ENCODE data around the gene SEBOX.

The SEBOX gene

GRCh38 chr17:28327031-28327607, 37.9 kb downstream of the SEBOX start:
- TF ChIP-seq SIN3A (IDR thresholded peaks at IDR 0.05; ENCODE audit: borderline replicate concordance, insufficient read depth, low read length) (no peak), REST (IDR thresholded peaks at IDR 0.05; ENCODE audit: insufficient read depth in 1 of 2, low read depth in 2 of 2, low read length in 2 of 2) (no peak), TAF1 (IDR thresholded peaks at IDR 0.05; ENCODE audit: borderline replicate concordance, insufficient read depth, low read length) (no peak), POLR2AphosphoS5 (IDR thresholded peaks at IDR 0.05; ENCODE audit: low read depth, low read length) (no peak), FOXP2 (optimal IDR thresholded peaks at IDR 0.05; ENCODE audit: borderline replicate concordance, extremely low read depth, extremely low read length, insufficient read depth) (no peak)

- TF ChIP-seq TAF1 (IDR thresholded peaks at IDR 0.05; ENCODE audit: borderline replicate concordance, insufficient read depth, low read length) (no peak), POLR2AphosphoS5 (IDR thresholded peaks at IDR 0.05; ENCODE audit: low read depth, low read length) (no peak), REST (IDR thresholded peaks at IDR 0.05; ENCODE audit: insufficient read depth in 1 of 2, low read depth in 2 of 2, low read length in 2 of 2) (no peak), FOXP2 (optimal IDR thresholded peaks at IDR 0.05; ENCODE audit: borderline replicate concordance, extremely low read depth, extremely low read length, insufficient read depth) (no peak), SIN3A (IDR thresholded peaks at IDR 0.05; ENCODE audit: borderline replicate concordance, insufficient read depth, low read length) (no peak)
Observed at GRCh38 chr17:28326114-28326513, 38.9 kb downstream of the SEBOX start.

- TF ChIP-seq FOXP2 (optimal IDR thresholded peaks at IDR 0.05; ENCODE audit: borderline replicate concordance, extremely low read depth, extremely low read length, insufficient read depth) (no peak), TAF1 (IDR thresholded peaks at IDR 0.05; ENCODE audit: borderline replicate concordance, insufficient read depth, low read length) (no peak), POLR2AphosphoS5 (IDR thresholded peaks at IDR 0.05; ENCODE audit: low read depth, low read length) (no peak), REST (IDR thresholded peaks at IDR 0.05; ENCODE audit: insufficient read depth in 1 of 2, low read depth in 2 of 2, low read length in 2 of 2) (no peak), SIN3A (IDR thresholded peaks at IDR 0.05; ENCODE audit: borderline replicate concordance, insufficient read depth, low read length) (no peak)
Observed at GRCh38 chr17:28325211-28325610, 39.8 kb downstream of the SEBOX start.

GRCh38 chr17:28324781-28325180, 40.2 kb downstream of the SEBOX start:
- TF ChIP-seq POLR2AphosphoS5 (IDR thresholded peaks at IDR 0.05; ENCODE audit: low read depth, low read length) (no peak), REST (IDR thresholded peaks at IDR 0.05; ENCODE audit: insufficient read depth in 1 of 2, low read depth in 2 of 2, low read length in 2 of 2) (no peak), TAF1 (IDR thresholded peaks at IDR 0.05; ENCODE audit: borderline replicate concordance, insufficient read depth, low read length) (no peak), FOXP2 (optimal IDR thresholded peaks at IDR 0.05; ENCODE audit: borderline replicate concordance, extremely low read depth, extremely low read length, insufficient read depth) (no peak), SIN3A (IDR thresholded peaks at IDR 0.05; ENCODE audit: borderline replicate concordance, insufficient read depth, low read length) (no peak)

Data from PFSK-1 (cell line).